ENCODE results near the gene DYNC1H1.
"Not testable (repeated sequence)": the region's sequence is repeated elsewhere in the genome, so short reads cannot be mapped to it uniquely, and the experiment has no call there.

- TF ChIP-seq CTCF, POLR2A (IDR thresholded peaks at IDR 0.05): not testable (repeated sequence)
Observed at GRCh38 chr14:102084522-102084921, 120.1 kb downstream of the DYNC1H1 start.

Data from adrenal gland (tissue), 5 donors.